PC-9 (cell line): ENCODE measurements around the gene NR6A1. TPM values are rescaled to one million over a fixed set of nuclear protein-coding genes. Genes with fewer than 3 reads are reported as not detected.
A peak's percentile ranks its signal among the peaks of the same experiment; 100 is the strongest.

ENCODE experiments used
- Bru-seq: library from RNA; stranded (reverse); fragments of 400-500 nt; gene quantifications from one replicate; lab custom pipeline; 2021; lab: Mats Ljungman, UMichigan
- BruChase-seq, 2 experiments: library from RNA; stranded (reverse); fragments of 400-500 nt; gene quantifications; one replicate each; lab custom pipeline; 2021; lab: Mats Ljungman, UMichigan
- BruUV-seq: library from RNA; stranded (reverse); fragments of 400-500 nt; replicated peaks from 2 replicates; lab custom pipeline; 2021; lab: Mats Ljungman, UMichigan
- CTCF ChIA-PET: fragments of 300-600 bp; sonication (Branson Sonifier 250); formaldehyde crosslinking; loops from one replicate; lab custom pipeline; 2022; ENCODE audit warnings: antibody characterized with exemption; lab: Charles Lee
- POLR2A ChIA-PET: fragments of 300-600 bp; sonication (Branson Sonifier 250); formaldehyde crosslinking; loops from one replicate; lab custom pipeline; 2022; ENCODE audit warnings: antibody characterized with exemption; ENCODE audit not compliant: unreplicated experiment; lab: Charles Lee
- DNase-seq, 2 experiments: peaks; one replicate each; pipeline versions ENCODE4 v3.0.0 to v3.0.0-alpha.2; 2015 to 2022; ENCODE audit warnings: mixed read lengths in 1 of 2
- H2AFZ ChIP-seq: fragments of 200-600 bp; sonication (generic); 2 replicates; pipeline ENCODE4 v1.8.1; 2017; ENCODE audit warnings: antibody characterized with exemption
- H3F3A ChIP-seq: fragments of 200-600 bp; sonication (generic); 2 replicates; pipeline ENCODE4 v1.8.1; 2017; ENCODE audit warnings: antibody characterized with exemption, mild to moderate bottlenecking, low read depth; ENCODE audit not compliant: insufficient read depth
- H3K27ac ChIP-seq: fragments of 200-600 bp; sonication (generic); 2 replicates; pipeline ENCODE4 v1.6.1; 2016; ENCODE audit warnings: mixed run types
- H3K27me3 ChIP-seq: fragments of 200-600 bp; sonication (generic); 2 replicates; pipeline ENCODE4 v1.6.1; 2016; ENCODE audit warnings: low read depth, mixed run types; ENCODE audit not compliant: insufficient read depth
- H3K36me3 ChIP-seq: fragments of 200-600 bp; sonication (generic); 2 replicates; pipeline ENCODE4 v1.6.1; 2016; ENCODE audit warnings: low read depth, mixed run types
- H3K4me1 ChIP-seq: fragments of 200-600 bp; sonication (generic); replicated peaks from 2 replicates; pipeline ENCODE4 v1.6.1; 2016; ENCODE audit warnings: mixed run types; ENCODE audit not compliant: insufficient read depth
- H3K4me2 ChIP-seq: fragments of 200-600 bp; sonication (generic); 2 replicates; pipeline ENCODE4 v1.6.1; 2017; ENCODE audit warnings: mixed run types
- H3K4me3 ChIP-seq: fragments of 200-600 bp; sonication (generic); 2 replicates; pipeline ENCODE4 v1.6.1; 2016; ENCODE audit warnings: mixed run types
- H3K79me2 ChIP-seq: fragments of 200-600 bp; sonication (generic); 2 replicates; pipeline ENCODE4 v1.6.1; 2017; ENCODE audit warnings: low read depth, mixed run types
- H3K9me2 ChIP-seq: fragments of 200-600 bp; sonication (generic); 2 replicates; pipeline ENCODE4 v1.8.1; 2017; ENCODE audit warnings: mild to moderate bottlenecking; ENCODE audit not compliant: insufficient read depth
- H3K9me3 ChIP-seq: fragments of 200-600 bp; sonication (generic); 2 replicates; pipeline ENCODE4 v1.8.1; 2016; ENCODE audit warnings: low read depth; ENCODE audit not compliant: insufficient read depth
- H4K20me1 ChIP-seq: fragments of 200-600 bp; sonication (generic); 2 replicates; pipeline ENCODE4 v1.8.1; 2017; ENCODE audit not compliant: insufficient read depth
- EZH2 ChIP-seq: fragments of 200-600 bp; sonication (generic); IDR thresholded peaks from 2 replicates; pipeline ENCODE4 v1.8.0; 2017; ENCODE audit warnings: antibody characterized with exemption, low read depth
- intact Hi-C: fragments of 100-400 bp; cut with micrococcal nuclease; formaldehyde crosslinking; loops from one replicate; pipeline ENCODE4 v1.10.0; 2022; ENCODE audit not compliant: unreplicated experiment
- long read RNA-seq: library from polyadenylated mRNA; stranded (forward); transcript quantifications from one replicate; pipeline ENCODE4 v2.0.0, GENCODE V29; 2022
- total RNA-seq: library from RNA; stranded (reverse); gene quantifications from 2 replicates; pipeline ENCODE4 v1.2.3, GENCODE V29; 2021
- TF ChIP-seq, protein P1 (sequence below): fragments of 200-600 bp; sonication (generic); conservative IDR thresholded peaks from 2 replicates; pipeline ENCODE4 v1.6.1; 2017; ENCODE audit warnings: mixed run types, antibody characterized with exemption, mild to moderate bottlenecking, moderate library complexity

NR6A1 gene
- total RNA-seq: 13.0 TPM in 2 replicates
- Bru-seq, nascent RNA: percentile 87 among the genes with signal in this experiment
- BruChase-seq, experiment 1, labeled RNA remaining after a 2-hour chase: percentile 96 among the genes with signal in this experiment
- percentile 81 among the genes with signal in this experiment for BruChase-seq, experiment 2, labeled RNA remaining after a 6-hour chase
- long read RNA-seq, full-length matches to known transcripts: 1 of 20 reads
- long read RNA-seq, partial matches to known transcripts: 3 of 20 reads
- long read RNA-seq, other reads (novel, unspliced or antisense): 16 of 20 reads

DNA sequence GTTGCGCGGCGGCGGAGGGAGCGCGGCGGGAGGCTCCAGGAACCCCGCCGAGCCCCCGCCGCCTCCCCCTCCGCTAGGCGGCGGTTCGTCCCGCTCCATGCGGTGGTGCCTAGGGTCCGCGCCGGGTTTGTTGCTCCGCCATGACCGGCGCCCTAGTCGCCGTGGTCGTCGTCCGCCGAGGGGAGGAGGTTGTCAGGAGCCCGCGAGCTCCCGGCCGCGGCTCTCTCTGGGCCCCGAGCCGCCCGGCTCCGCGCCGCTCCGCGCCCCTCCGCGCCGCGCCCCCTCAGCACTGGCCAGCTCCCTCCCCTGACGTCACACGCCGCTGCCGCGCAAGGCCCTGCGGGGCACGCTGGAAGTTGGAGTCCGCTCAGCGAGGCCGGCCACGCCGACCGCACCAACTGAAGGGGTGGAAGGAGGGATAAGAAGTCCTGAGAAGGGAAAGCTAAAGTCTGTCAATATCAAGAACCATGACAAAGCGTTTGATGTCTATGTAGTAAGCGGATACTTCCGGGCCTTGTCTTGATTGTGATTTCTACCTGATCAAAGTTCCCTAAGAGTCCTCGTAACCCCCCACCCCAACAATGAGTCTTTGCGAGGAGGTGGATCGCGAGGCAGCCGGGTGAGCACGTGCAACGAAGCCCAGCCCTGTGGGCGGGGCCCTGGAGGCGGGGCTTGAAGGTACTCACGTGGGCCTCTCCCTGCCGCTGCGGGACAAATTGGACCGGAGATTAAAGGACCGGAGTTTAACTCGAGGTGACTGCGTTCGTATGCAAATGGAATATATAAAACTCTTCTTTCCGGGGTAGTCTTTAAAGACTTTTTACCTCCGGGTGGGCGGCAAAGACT, at the start of gene NR6A1:
NR6A1 (minus strand) TSS at position 291 of the 846 bp plus-strand sequence.
- intact Hi-C loops: loop anchor here (1.0 to 10.0 kb wide), 8 partner anchors 36 to 1721 kb away; partner anchors contain the start of genes PSMB7 and RABEPK
- no peaks in the 10 kb centered on the region for H3K36me3 ChIP-seq

DNA sequence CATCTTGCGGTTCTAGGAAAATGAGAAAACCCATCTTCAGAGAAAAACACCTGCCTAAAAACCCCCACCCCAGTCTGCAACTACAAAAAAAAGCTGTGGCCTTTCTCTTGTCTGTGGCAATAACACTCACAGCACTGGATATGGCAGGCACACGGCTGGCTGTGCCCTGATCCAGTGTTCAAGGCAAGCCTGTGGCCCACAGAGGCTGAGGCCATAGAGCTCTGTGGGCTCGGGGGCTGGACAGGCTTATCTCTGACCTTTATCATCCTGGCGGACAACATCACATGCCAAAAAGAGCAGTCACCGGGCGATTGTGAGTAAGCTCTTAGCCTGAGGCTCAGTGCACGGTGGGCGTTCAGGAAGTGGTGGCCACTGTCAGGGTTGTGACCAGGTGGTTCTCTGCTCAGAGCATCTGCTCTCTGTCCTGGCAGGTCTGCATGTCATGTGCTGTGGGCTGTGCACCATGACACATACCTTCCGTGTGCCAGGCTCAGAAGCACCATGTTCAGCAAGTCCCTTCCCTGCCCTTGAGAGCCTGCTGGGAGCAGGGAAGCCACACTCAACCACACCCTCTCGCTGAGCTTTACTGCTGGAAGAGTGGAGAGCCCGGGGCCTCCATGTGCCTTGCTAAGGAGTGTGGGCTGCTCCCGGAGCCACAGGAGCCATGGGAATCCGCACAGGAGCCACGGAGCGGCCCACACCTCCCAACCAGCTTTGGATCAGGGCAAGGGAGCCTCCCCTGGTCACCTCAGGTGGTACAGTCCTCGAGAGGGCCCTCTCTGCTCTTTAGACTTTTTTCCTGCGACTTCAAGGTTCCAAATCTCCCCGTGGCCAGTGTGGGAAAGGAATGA, 47.5 kb upstream of the NR6A1 start:
- Histone ChIP-seq H2AFZ (peak overlapping the region; percentile 83), H3K79me2 (no peaks in the 10 kb centered on the region), H3K9me2 (no peaks in the 10 kb centered on the region), H3K4me2 (peak overlapping the region; percentile 71), H3K36me3 (no peaks in the 10 kb centered on the region), H3K9me3 (no peaks in the 10 kb centered on the region), H3K4me1 (peaks cover 31% of the 10 kb centered on the region), H4K20me1 (no peaks in the 10 kb centered on the region), H3K27ac (peak overlapping the region; percentile 79), H3K4me3 (peak overlapping the region; percentile 16; the same call in 1 of the 2 replicates), H3F3A (peaks cover 35% of the 10 kb centered on the region), H3K27me3 (no peaks in the 10 kb centered on the region)
- ChIA-PET POLR2A (interaction anchor here (0.5 to 0.8 kb wide), 8 partner anchors 20 to 1534 kb away, joined by 3 to 36 read pairs (median 8); no protein-coding TSS in a partner anchor), CTCF (interaction anchor here (0.6 to 2.1 kb wide), 7 partner anchors 16 to 47 kb away, joined by 3 to 7 read pairs (median 5); partner anchors contain the start of gene NR6A1)
- BruUV-seq: TSS peak; percentile 68
- intact Hi-C loops: loop anchor here (1.0 to 2.0 kb wide), 4 partner anchors 8 to 39 kb away; partner anchors contain the start of gene WDR38
- DNase-seq: peak; percentile 95 to 99
- TF ChIP-seq, protein P1, sequence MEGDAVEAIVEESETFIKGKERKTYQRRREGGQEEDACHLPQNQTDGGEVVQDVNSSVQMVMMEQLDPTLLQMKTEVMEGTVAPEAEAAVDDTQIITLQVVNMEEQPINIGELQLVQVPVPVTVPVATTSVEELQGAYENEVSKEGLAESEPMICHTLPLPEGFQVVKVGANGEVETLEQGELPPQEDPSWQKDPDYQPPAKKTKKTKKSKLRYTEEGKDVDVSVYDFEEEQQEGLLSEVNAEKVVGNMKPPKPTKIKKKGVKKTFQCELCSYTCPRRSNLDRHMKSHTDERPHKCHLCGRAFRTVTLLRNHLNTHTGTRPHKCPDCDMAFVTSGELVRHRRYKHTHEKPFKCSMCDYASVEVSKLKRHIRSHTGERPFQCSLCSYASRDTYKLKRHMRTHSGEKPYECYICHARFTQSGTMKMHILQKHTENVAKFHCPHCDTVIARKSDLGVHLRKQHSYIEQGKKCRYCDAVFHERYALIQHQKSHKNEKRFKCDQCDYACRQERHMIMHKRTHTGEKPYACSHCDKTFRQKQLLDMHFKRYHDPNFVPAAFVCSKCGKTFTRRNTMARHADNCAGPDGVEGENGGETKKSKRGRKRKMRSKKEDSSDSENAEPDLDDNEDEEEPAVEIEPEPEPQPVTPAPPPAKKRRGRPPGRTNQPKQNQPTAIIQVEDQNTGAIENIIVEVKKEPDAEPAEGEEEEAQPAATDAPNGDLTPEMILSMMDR: no peak
- no peak for TF ChIP-seq EZH2

More for the DNA sequence above, at the start of gene NR6A1:
- POLR2A ChIA-PET: interaction anchor here (0.5 to 1.3 kb wide), 7 partner anchors 46 to 184 kb away, joined by 3 to 7 read pairs (median 4); partner anchors contain the start of gene WDR38
- Histone ChIP-seq H3K27me3 (0 out of 2 replicates have a peak, but pooled peaks cover under 1% of the 10 kb centered on the region), H3K9me2 (no peaks in the 10 kb centered on the region), H3K9me3 (no peaks in the 10 kb centered on the region), H3K27ac (peak within 1 kb of the TSS; percentile 74), H3K79me2 (peaks cover 44% of the 10 kb centered on the region), H2AFZ (peak within 1 kb of the TSS; percentile 93), H3K4me1 (peaks cover 25% of the 10 kb centered on the region), H3K4me3 (peak within 1 kb of the TSS; percentile 77), H4K20me1 (peaks cover 24% of the 10 kb centered on the region), H3K4me2 (peak within 1 kb of the TSS; percentile 84), H3F3A (peaks cover 7% of the 10 kb centered on the region; the same call in 1 of the 2 replicates)
- CTCF ChIA-PET: interaction anchor here (0.5 to 10.9 kb wide), 9 partner anchors 47 to 470 kb away, joined by 3 to 159 read pairs (median 4); partner anchors contain the start of genes HSPA5 and WDR38
- TF ChIP-seq EZH2: no peak
- TF ChIP-seq, protein P1: no peak
- BruUV-seq: no TSS peak
- DNase-seq: peak; percentile 86 to 98
